HG03280 (cell line): Measurements from ENCODE around the gene CCT5.

ENCODE experiments used
- ATAC-seq: cut with Tn5 transposase; IDR thresholded peaks from one replicate; pipeline ENCODE4 v1.9.1; 2021; ENCODE audit warnings: mild to moderate bottlenecking, moderate library complexity; ENCODE audit not compliant: unreplicated experiment

The CCT5 gene

GRCh38 chr5:10249948-10250805 is at the start of gene CCT5:
CCT5 (plus strand) TSS chr5:10250280; CDS start chr5:10250341, 61 bp downstream.
- peak; percentile 76 for ATAC-seq

GRCh38 chr5:10201223-10201868 is 48.7 kb upstream of the CCT5 start:
- no peak for ATAC-seq

GRCh38 chr5:10202089-10202910 is 47.8 kb upstream of the CCT5 start:
- no peak for ATAC-seq

- no peak for ATAC-seq
Measured at GRCh38 chr5:10209004-10209403, 41.1 kb upstream of the CCT5 start.

- no peak for ATAC-seq
Measured at GRCh38 chr5:10213316-10213715, 36.8 kb upstream of the CCT5 start.

- ATAC-seq: no peak
Measured at GRCh38 chr5:10214041-10214440, 36.0 kb upstream of the CCT5 start.

- no peak for ATAC-seq
Measured at GRCh38 chr5:10215366-10215765, 34.7 kb upstream of the CCT5 start.

- ATAC-seq: no peak
Measured at GRCh38 chr5:10216107-10216506, 34.0 kb upstream of the CCT5 start.

- ATAC-seq: no peak
Measured at GRCh38 chr5:10218658-10219057, 31.4 kb upstream of the CCT5 start.

GRCh38 chr5:10219068-10219467 is 31.0 kb upstream of the CCT5 start:
- ATAC-seq: no peak

- no peak for ATAC-seq
Measured at GRCh38 chr5:10220248-10220647, 29.8 kb upstream of the CCT5 start.

GRCh38 chr5:10222326-10222725 is 27.8 kb upstream of the CCT5 start:
- ATAC-seq: no peak

- ATAC-seq: no peak
Measured at GRCh38 chr5:10227379-10227778, 22.7 kb upstream of the CCT5 start.

GRCh38 chr5:10228288-10228687 is 21.8 kb upstream of the CCT5 start:
- ATAC-seq: no peak

- ATAC-seq: no peak
Measured at GRCh38 chr5:10229306-10230048, 20.6 kb upstream of the CCT5 start.

GRCh38 chr5:10232386-10232785 is 17.7 kb upstream of the CCT5 start:
- no peak for ATAC-seq

GRCh38 chr5:10233011-10233410 is 17.1 kb upstream of the CCT5 start:
- ATAC-seq: no peak

GRCh38 chr5:10233505-10233904 is 16.6 kb upstream of the CCT5 start:
- no peak for ATAC-seq

- ATAC-seq: no peak
Measured at GRCh38 chr5:10235350-10235749, 14.7 kb upstream of the CCT5 start.

- no peak for ATAC-seq
Measured at GRCh38 chr5:10243660-10244240, 6.3 kb upstream of the CCT5 start.
